Measurements from ENCODE around the gene GLIPR2.

Gene GLIPR2

GRCh38 chr9:36144309-36145232 is 8.0 kb downstream of the GLIPR2 start:
- no peak for DNase-seq
- TF ChIP-seq POLR2A (IDR thresholded peaks at IDR 0.05; ENCODE audit: low read length) (no peak), GATA1 (IDR thresholded peaks at IDR 0.05; ENCODE audit: low read depth, low read length) (no peak)

GRCh38 chr9:36145970-36146369 is 9.4 kb downstream of the GLIPR2 start:
- no peak for DNase-seq
- TF ChIP-seq POLR2A (IDR thresholded peaks at IDR 0.05; ENCODE audit: low read length), result no peak
- no peak for TF ChIP-seq GATA1 (IDR thresholded peaks at IDR 0.05; ENCODE audit: low read depth, low read length)

GRCh38 chr9:36146651-36147050 is 10.1 kb downstream of the GLIPR2 start:
- TF ChIP-seq POLR2A (IDR thresholded peaks at IDR 0.05; ENCODE audit: low read length) (no peak), GATA1 (IDR thresholded peaks at IDR 0.05; ENCODE audit: low read depth, low read length) (no peak)
- DNase-seq, result no peak

- no peak for DNase-seq
Measured at GRCh38 chr9:36147441-36148175, 11.1 kb downstream of the GLIPR2 start.

GRCh38 chr9:36148311-36149051 is 11.9 kb downstream of the GLIPR2 start:
- peak; percentile 65 to 70 for DNase-seq
- TF ChIP-seq GATA1 (IDR thresholded peaks at IDR 0.05; ENCODE audit: low read depth, low read length) (no peak), POLR2A (IDR thresholded peaks at IDR 0.05; ENCODE audit: low read length) (no peak)

More at GRCh38 chr9:36147441-36148175, 11.1 kb downstream of the GLIPR2 start:
- TF ChIP-seq GATA1 (IDR thresholded peaks at IDR 0.05; ENCODE audit: low read depth, low read length), result no peak
- TF ChIP-seq POLR2A (IDR thresholded peaks at IDR 0.05; ENCODE audit: low read length), result no peak

GRCh38 chr9:36149197-36149596 is 12.7 kb downstream of the GLIPR2 start:
- no peak for DNase-seq
- TF ChIP-seq POLR2A (IDR thresholded peaks at IDR 0.05; ENCODE audit: low read length) (no peak), GATA1 (IDR thresholded peaks at IDR 0.05; ENCODE audit: low read depth, low read length) (no peak)

GRCh38 chr9:36150574-36151315 is 14.2 kb downstream of the GLIPR2 start:
- TF ChIP-seq GATA1 (IDR thresholded peaks at IDR 0.05; ENCODE audit: low read depth, low read length) (no peak), POLR2A (IDR thresholded peaks at IDR 0.05; ENCODE audit: low read length) (no peak)
- DNase-seq, result no peak

GRCh38 chr9:36151316-36152210 is 15.0 kb downstream of the GLIPR2 start:
- TF ChIP-seq GATA1 (IDR thresholded peaks at IDR 0.05; ENCODE audit: low read depth, low read length) (no peak), POLR2A (IDR thresholded peaks at IDR 0.05; ENCODE audit: low read length) (peak; percentile 25)
- DNase-seq, result peak in 1 of 2 experiments; percentile 19

- DNase-seq, result no peak
Measured at GRCh38 chr9:36152741-36153438, 16.4 kb downstream of the GLIPR2 start.

GRCh38 chr9:36153746-36154145 is 17.2 kb downstream of the GLIPR2 start:
- DNase-seq, result no peak
- TF ChIP-seq GATA1 (IDR thresholded peaks at IDR 0.05; ENCODE audit: low read depth, low read length), result no peak
- no peak for TF ChIP-seq POLR2A (IDR thresholded peaks at IDR 0.05; ENCODE audit: low read length)

More at GRCh38 chr9:36152741-36153438, 16.4 kb downstream of the GLIPR2 start:
- no peak for TF ChIP-seq GATA1 (IDR thresholded peaks at IDR 0.05; ENCODE audit: low read depth, low read length)
- no peak for TF ChIP-seq POLR2A (IDR thresholded peaks at IDR 0.05; ENCODE audit: low read length)

GRCh38 chr9:36154331-36154952 is 17.9 kb downstream of the GLIPR2 start:
- no peak for DNase-seq

More at GRCh38 chr9:36154331-36154952, 17.9 kb downstream of the GLIPR2 start:
- TF ChIP-seq POLR2A (IDR thresholded peaks at IDR 0.05; ENCODE audit: low read length), result no peak
- no peak for TF ChIP-seq GATA1 (IDR thresholded peaks at IDR 0.05; ENCODE audit: low read depth, low read length)

Data from erythroblast (primary cell).